Measurements from ENCODE around the gene SNX10.
A peak's percentile ranks its signal among the peaks of the same experiment; 100 is the strongest.

Gene SNX10

GRCh38 chr7:26376175-26376917 is 84.7 kb downstream of the SNX10 start:
- no peak for TF ChIP-seq CTCF (IDR thresholded peaks at IDR 0.05; ENCODE audit: borderline replicate concordance, control extremely low read depth, extremely low read depth, insufficient read depth, missing control alignments)
- DNase-seq (ENCODE audit: low spot score), result peak; percentile 59
- in situ Hi-C loops (cut with MboI; ENCODE audit: low sequenced_read_pairs, unreplicated experiment), result loop anchor here (5.0 to 10.0 kb wide), 3 partner anchors 126 to 778 kb away; partner anchors contain the start of genes HOXA3 and HOXA7

DNA sequence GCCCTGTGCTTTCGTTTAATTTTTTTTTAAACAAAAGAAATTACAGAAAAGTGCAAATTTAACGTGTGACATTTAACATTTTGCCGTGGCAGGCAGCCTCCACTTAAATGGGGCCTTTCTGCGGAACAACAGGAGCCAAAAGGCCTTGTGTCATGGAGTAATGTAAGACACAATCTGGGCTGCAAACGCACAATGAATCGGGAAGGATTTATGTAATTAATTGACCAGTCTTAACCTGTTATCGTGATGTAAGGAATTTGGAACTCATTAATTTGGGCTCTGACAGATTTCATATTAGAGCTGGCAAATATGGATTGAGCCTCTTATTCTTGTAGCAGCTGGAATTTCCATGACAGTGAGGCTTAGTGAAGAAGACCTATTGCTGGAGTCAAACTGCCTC is 86.4 kb downstream of the SNX10 start:
- DNase-seq (ENCODE audit: low spot score), result no peak
- no peak for TF ChIP-seq CTCF (IDR thresholded peaks at IDR 0.05; ENCODE audit: borderline replicate concordance, control extremely low read depth, extremely low read depth, insufficient read depth, missing control alignments)
- in situ Hi-C loops (cut with MboI; ENCODE audit: low sequenced_read_pairs, unreplicated experiment), result loop anchor here (5.0 to 10.0 kb wide), 3 partner anchors 124 to 777 kb away; partner anchors contain the start of genes HOXA3 and HOXA7

GRCh38 chr7:26379711-26380110 is 88.0 kb downstream of the SNX10 start:
- TF ChIP-seq CTCF (IDR thresholded peaks at IDR 0.05; ENCODE audit: borderline replicate concordance, control extremely low read depth, extremely low read depth, insufficient read depth, missing control alignments), result no peak
- in situ Hi-C loops (cut with MboI; ENCODE audit: low sequenced_read_pairs, unreplicated experiment), result loop anchor here (5.0 to 10.0 kb wide), 3 partner anchors 123 to 775 kb away; partner anchors contain the start of genes HOXA3 and HOXA7
- no peak for DNase-seq (ENCODE audit: low spot score)

- no peak for DNase-seq (ENCODE audit: low spot score)
Observed at GRCh38 chr7:26381476-26382353, 90.1 kb downstream of the SNX10 start.

DNA sequence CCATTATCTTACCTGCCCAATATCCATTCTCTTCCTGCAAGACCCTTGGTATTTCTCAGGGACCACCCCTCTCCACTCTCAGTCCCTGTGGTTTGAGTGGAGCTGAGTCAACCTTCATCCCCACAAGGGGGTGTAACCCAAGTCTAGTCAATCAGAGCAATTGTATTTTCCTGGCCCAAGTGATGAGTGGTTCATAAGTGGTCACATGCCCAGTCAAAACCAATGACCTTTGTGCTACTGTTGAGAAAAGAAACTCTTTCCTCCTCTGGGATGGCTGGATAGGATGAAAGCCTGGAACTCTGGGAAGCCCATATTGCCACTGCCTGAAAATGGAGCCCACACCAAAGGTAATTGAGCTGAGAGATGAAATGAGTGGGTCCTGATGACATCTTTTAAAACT is 93.6 kb downstream of the SNX10 start:
- no peak for DNase-seq (ENCODE audit: low spot score)
- in situ Hi-C loops (cut with MboI; ENCODE audit: low sequenced_read_pairs, unreplicated experiment), result no loop called here
- TF ChIP-seq CTCF (IDR thresholded peaks at IDR 0.05; ENCODE audit: borderline replicate concordance, control extremely low read depth, extremely low read depth, insufficient read depth, missing control alignments), result no peak

More at GRCh38 chr7:26381476-26382353, 90.1 kb downstream of the SNX10 start:
- in situ Hi-C loops (cut with MboI; ENCODE audit: low sequenced_read_pairs, unreplicated experiment), result no loop called here
- TF ChIP-seq CTCF (IDR thresholded peaks at IDR 0.05; ENCODE audit: borderline replicate concordance, control extremely low read depth, extremely low read depth, insufficient read depth, missing control alignments), result no peak

DNA sequence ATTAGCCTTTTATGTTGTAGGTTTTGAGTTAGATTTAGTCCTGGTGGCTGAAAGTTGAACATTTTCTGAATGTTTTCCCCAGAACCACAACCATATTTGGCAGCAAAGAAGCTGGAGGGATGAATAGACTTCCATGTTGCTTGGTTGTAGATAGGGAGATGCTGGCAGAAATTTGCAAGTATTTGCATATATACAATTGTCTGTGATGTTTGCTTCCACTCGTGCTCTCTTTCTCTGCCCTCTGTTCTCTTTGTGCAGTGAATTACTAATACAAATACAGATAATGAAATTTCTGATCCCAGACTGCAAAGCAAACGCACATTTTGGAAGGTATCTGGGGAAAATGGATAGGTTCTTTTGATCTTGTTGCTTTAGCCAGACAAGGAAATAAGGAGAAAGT is 96.1 kb downstream of the SNX10 start:
- in situ Hi-C loops (cut with MboI; ENCODE audit: low sequenced_read_pairs, unreplicated experiment), result no loop called here
- no peak for DNase-seq (ENCODE audit: low spot score)
- no peak for TF ChIP-seq CTCF (IDR thresholded peaks at IDR 0.05; ENCODE audit: borderline replicate concordance, control extremely low read depth, extremely low read depth, insufficient read depth, missing control alignments)

All from GM13976 (cell line).